C4-2B (cell line): Measurements from ENCODE around the gene EZR.
"Not testable (repeated sequence)": the region's sequence is repeated elsewhere in the genome, so short reads cannot be mapped to it uniquely, and the experiment has no call there.

Source experiments
- H3K27ac ChIP-seq: fragments of 450-650 bp; 2 replicates; pipeline ENCODE4 v1.5.1; 2017
- CTCF ChIP-seq: fragments of 450-650 bp; conservative IDR thresholded peaks from 2 replicates; pipeline ENCODE4 v1.5.1; 2017; ENCODE audit warnings: mild to moderate bottlenecking
- ZFX ChIP-seq: fragments of 450-650 bp; IDR thresholded peaks from 2 replicates; pipeline ENCODE4 v1.6.1; 2017

Gene EZR

GRCh38 chr6:158832026-158832425 lies 12.9 kb upstream of the EZR start:
- no peak overlapping the region for H3K27ac ChIP-seq
- TF ChIP-seq CTCF (no peak), ZFX (no peak)

GRCh38 chr6:158831571-158831970 lies 12.4 kb upstream of the EZR start:
- no peak for TF ChIP-seq ZFX
- TF ChIP-seq CTCF, result no peak
- H3K27ac ChIP-seq, result no peak overlapping the region

GRCh38 chr6:158830736-158831135 lies 11.6 kb upstream of the EZR start:
- no peak overlapping the region for H3K27ac ChIP-seq

GRCh38 chr6:158828807-158829206 lies 9.6 kb upstream of the EZR start:
- no peak for TF ChIP-seq CTCF
- no peak for TF ChIP-seq ZFX
- no peak overlapping the region for H3K27ac ChIP-seq

More at GRCh38 chr6:158830736-158831135, 11.6 kb upstream of the EZR start:
- TF ChIP-seq CTCF, result no peak
- TF ChIP-seq ZFX, result no peak

GRCh38 chr6:158826819-158827501 lies 7.8 kb upstream of the EZR start:
- TF ChIP-seq ZFX (no peak), CTCF (no peak)
- H3K27ac ChIP-seq, result no peak overlapping the region

- TF ChIP-seq CTCF (no peak), ZFX (no peak)
- H3K27ac ChIP-seq, result no peak overlapping the region
Measured at GRCh38 chr6:158825951-158826306, 6.8 kb upstream of the EZR start.

- TF ChIP-seq ZFX (no peak), CTCF (no peak)
- H3K27ac ChIP-seq, result no peak overlapping the region
Measured at GRCh38 chr6:158825038-158825950, 6.1 kb upstream of the EZR start.

GRCh38 chr6:158823616-158824015 lies 4.4 kb upstream of the EZR start:
- not testable (repeated sequence) for H3K27ac ChIP-seq
